Measurements from ENCODE around the gene RTL10.
A peak's percentile ranks its signal among the peaks of the same experiment; 100 is the strongest.

Gene RTL10

GRCh38 chr22:19863571-19863970, 8.9 kb upstream of the RTL10 start:
- no peak for DNase-seq (ENCODE audit: low read depth in 4 of 4, low spot score in 1 of 4)

GRCh38 chr22:19862619-19863246, 8.1 kb upstream of the RTL10 start:
- no peak for DNase-seq (ENCODE audit: low read depth in 4 of 4, low spot score in 1 of 4)

GRCh38 chr22:19859861-19860510, 5.3 kb upstream of the RTL10 start:
- DNase-seq (ENCODE audit: low read depth in 4 of 4, low spot score in 1 of 4): no peak

DNA sequence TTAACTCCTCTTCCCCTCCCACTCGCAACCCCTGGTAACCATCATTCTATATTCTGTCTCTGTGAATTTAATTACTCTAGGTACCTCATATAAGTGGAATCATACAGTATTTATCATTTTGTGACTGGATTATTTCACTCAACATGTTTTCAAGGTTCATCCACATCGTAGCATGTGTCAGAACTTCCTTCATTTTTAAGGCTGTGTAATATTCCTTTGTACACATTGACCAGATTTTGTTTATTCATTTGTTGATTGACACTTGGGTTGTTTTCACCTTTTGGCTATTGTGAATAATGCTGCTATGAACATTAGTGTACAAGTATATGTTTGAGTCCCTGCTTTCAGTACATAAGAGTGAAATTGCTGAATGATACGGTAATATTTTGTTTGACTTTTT, 2.7 kb upstream of the RTL10 start:
- no peak for DNase-seq (ENCODE audit: low read depth in 4 of 4, low spot score in 1 of 4)

DNA sequence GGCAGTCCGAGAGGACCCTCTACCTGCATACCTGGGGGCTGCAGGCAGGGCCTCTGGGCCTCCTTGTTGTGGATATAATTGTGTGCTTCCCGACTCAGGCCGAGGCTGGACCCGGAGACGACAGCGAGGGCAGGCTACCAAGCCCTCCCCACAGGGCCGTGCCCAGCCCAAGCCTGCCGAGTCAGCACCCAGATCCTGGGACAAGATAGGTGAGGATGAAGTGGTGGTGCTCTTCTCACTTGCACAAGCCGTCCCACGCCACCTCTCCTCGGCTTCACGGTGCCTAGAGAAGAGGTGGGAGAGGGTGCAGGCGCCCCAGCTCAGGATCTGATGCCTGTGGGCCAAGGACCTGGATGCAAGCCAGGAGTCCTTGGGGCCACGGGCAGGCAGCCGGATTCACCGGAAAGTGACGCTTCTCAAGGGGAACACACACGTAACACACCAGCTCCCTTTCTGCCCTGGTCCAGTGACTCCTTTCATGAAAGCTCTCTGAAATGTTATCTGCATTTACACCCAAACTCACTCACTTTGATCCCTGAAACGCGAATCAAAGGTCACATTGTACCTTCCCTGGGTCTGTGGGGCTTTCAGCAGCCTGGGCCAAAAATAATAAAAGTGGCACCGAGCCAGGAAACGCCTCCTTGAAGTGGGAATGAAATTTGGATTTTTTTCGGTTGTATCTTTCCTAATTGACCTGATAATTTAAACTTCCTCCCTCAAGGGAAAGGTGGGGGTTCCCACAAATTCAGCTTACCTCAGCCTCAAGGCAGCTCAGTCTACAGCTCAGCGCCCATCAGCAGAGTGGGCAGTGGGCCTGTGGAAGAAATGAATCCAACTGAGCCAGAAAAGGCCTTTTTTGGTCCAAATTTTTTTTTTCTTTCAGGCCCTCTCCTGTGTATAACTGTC, 1.1 kb upstream of the RTL10 start:
- DNase-seq (ENCODE audit: low read depth in 4 of 4, low spot score in 1 of 4): peak; percentile 29 to 62 (median 48)

DNA sequence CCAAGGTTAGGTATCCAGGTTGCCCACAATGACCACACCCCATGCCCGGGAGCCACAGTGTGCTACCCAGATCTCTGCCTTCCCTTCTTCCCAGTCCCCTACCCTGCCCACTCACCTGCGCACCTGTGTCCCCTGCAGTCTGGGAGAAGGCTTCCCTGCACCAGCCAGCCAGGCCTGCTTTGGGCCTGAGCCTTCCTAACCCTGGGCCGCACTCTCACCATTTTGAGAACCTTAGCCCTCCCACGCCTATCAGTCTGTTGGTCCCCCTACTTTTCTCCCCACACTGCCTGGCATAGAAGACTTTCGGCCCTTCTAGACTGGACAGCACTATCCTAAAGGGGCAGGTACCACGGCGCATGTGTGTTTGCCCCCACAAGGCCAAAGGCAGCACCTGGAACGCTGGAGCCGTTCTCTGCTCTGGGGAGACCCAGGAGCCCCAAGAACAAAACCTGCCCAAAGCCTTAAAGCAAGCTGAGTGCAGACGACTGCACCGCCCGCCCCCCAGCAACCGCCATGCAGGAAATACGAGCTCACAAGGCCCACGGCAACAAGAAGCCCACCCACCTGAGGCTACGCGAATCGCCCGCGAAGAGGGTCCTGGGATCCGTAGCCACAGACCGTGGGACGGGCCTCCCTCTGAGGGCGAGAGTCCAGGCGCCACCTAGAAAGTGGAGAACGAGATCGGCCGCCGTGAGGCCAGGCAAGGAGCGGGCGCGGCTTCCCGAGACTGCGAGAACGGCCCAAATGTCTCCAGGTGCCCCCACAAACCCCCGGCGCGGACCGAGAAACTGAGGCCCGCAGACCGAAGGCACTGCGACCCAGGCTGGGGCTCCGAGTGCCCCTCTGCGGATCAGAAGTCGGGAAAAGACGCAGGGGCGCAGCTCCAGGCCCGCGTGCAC, 546 bp downstream of the RTL10 start:
- no peak for DNase-seq (ENCODE audit: low read depth in 4 of 4, low spot score in 1 of 4)

DNA sequence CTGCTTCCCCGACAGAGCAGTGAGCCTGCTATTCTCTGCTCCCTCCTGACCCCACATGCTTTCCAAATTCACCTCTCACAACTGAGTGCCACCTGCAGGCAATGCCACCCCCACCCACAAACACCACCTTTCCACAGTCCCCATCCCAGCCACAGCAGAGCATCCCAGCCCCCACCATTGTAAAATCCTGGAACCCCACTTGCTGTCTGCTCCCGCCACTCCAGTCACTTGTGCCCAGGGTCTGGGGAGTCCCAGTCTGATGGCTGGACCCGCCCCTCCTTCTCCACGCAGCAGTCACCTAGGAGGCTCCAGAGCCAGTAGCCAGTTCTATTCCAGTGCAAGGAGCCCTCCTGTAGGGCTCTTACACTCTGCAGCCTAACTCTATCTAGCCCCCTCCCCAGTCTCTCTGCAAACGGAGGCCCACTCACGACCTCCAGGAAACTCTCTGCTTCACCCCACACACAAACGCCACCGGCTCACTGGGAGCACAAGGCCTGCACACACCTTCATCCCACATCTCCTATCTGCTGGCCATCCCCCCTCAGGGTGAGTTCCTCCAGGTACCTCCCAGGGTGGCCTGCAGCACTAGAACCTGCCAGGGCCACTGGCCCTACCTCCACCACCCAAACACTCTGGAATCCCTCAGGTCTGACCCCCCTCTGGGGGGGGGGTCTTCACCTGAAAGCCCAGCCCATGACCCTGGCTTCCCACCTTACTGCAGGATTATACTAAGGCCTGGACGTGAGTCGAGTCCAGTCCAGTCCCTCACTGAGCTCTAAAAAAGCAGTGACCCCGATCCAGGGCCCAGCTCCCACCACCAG, 1.4 kb downstream of the RTL10 start:
- no peak for DNase-seq (ENCODE audit: low read depth in 4 of 4, low spot score in 1 of 4)

DNA sequence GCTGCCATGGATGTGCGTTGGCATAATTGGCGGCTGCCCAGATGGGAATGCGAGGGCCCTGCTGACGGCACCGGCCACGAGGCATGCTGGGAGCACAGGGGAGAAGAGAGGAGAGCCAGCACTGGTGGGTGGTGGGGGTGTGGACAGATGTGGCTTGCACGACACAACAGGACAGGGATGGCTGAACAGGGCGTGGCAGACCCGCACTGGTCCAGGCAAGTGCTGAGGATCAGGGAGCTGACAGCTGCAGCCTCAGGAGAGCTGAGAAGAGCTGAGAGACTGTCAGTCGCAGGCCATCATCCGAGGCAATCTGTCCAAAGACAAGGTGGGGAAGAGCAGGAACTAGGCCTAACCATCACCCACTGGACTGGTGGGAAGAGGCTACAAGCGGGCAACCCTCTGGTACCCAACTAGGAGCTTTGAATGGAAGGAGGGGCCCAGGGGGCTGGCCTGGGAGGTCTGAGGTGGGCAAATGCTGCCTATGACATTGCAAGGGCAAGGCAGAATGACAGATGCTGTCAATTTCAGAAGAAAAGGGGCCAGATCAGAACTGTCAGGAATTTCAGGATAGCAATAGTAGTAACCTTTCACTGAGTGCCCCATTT, 2.4 kb downstream of the RTL10 start:
- no peak for DNase-seq (ENCODE audit: low read depth in 4 of 4, low spot score in 1 of 4)

GRCh38 chr22:19851291-19852176, 3.1 kb downstream of the RTL10 start:
- DNase-seq (ENCODE audit: low read depth in 4 of 4, low spot score in 1 of 4): no peak

- DNase-seq (ENCODE audit: low read depth in 4 of 4, low spot score in 1 of 4): no peak
These were observed 3.9 kb downstream of the RTL10 start for GRCh38 chr22:19850763-19851109.

- DNase-seq (ENCODE audit: low read depth in 4 of 4, low spot score in 1 of 4): no peak
These were observed 4.6 kb downstream of the RTL10 start for GRCh38 chr22:19849835-19850762.

- no peak for DNase-seq (ENCODE audit: low read depth in 4 of 4, low spot score in 1 of 4)
These were observed 6.1 kb downstream of the RTL10 start for GRCh38 chr22:19848298-19849224.

DNA sequence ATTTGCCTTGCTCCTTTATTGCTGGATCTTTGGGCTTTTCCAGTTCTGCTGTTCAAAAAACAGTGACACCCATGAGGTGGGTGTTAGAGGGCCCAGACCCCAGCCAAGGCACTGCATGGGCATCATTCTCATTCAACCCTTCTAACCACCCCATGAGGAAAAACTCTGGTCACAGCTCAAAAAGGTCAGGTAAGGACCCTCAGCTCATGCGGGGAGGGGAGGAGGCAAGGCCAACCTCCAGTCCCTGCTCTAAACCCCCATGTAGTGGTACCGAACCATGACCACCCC, 7.4 kb downstream of the RTL10 start:
- DNase-seq (ENCODE audit: low read depth in 4 of 4, low spot score in 1 of 4): no peak

DNA sequence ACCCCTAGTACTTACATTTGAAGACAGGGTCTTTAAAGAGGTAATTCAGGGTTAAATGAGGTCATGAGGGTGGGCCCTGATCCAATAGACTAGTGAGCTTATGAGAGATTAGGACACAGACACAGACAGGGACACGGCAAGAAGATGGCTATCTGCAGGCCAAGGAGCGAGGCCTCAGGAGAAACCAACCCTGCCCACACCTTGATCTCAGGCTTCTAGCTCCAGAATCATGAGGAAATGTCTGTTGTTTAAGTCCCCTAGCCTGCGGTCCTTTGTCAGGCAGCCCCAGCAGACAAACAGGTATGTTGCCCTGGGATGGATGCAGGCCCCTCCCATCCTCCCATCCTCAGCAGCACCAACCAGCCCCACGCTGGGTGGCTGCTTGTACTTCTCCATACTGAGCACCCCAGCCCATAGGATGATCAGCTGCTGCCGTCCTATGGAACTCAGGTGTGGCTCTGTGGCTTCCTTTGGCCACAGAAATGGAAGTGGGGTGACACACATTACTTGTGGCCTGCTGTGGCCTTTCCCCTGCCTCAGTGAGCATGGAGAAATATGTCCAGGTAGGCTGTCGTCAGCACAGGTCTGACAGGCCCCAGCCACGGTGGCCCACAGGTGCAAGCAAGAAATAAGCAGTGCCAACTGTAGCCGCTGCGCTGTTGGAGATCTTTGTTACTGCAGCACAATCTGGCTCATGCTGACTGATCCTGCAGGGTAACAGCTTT, 7.9 kb downstream of the RTL10 start:
- no peak for DNase-seq (ENCODE audit: low read depth in 4 of 4, low spot score in 1 of 4)

GRCh38 chr22:19845054-19845722, 9.5 kb downstream of the RTL10 start:
- no peak for DNase-seq (ENCODE audit: low read depth in 4 of 4, low spot score in 1 of 4)

Data from stimulated activated CD4-positive, alpha-beta T cell treated with anti-CD3 and anti-CD28 coated beads, Interleukin-1b, Interleukin-23, amount 100 ng/mL, for 24 hours (primary cell).